NB4 (cell line): ENCODE measurements around the gene TMEM33.
"Not testable (repeated sequence)": the region's sequence is repeated elsewhere in the genome, so short reads cannot be mapped to it uniquely, and the experiment has no call there.

Experiments
- DNase-seq: peaks from one replicate; pipeline ENCODE4 v3.0.0; 2010; ENCODE audit warnings: low read depth
- H3K4me3 ChIP-seq: one replicate; pipeline ENCODE4 v1.5.1; 2011; ENCODE audit warnings: mild to moderate bottlenecking, low read depth, low read length, moderate library complexity
- CTCF ChIP-seq: IDR thresholded peaks from one replicate; pipeline ENCODE4 v1.5.1; 2012; ENCODE audit warnings: low read depth, low read length
- MAX ChIP-seq: IDR thresholded peaks from 2 replicates; pipeline ENCODE4 v1.6.1; 2011; ENCODE audit warnings: low read depth, low read length
- MYC ChIP-seq: IDR thresholded peaks from 2 replicates; pipeline ENCODE4 v1.6.1; 2011; ENCODE audit warnings: low read depth, low read length
- POLR2A ChIP-seq: IDR thresholded peaks from 2 replicates; pipeline ENCODE4 v1.6.1; 2011; ENCODE audit warnings: mild to moderate bottlenecking; ENCODE audit not compliant: insufficient read length; ENCODE audit errors: extremely low read depth

Gene TMEM33

GRCh38 chr4:41913509-41913908 is 21.7 kb upstream of the TMEM33 start:
- no peak for DNase-seq
- no peak for TF ChIP-seq MAX
- no peak for TF ChIP-seq MYC
- TF ChIP-seq CTCF = no peak
- TF ChIP-seq POLR2A = no peak
- H3K4me3 ChIP-seq = no peak overlapping the region

- H3K4me3 ChIP-seq = no peak overlapping the region
- TF ChIP-seq POLR2A = no peak
- no peak for TF ChIP-seq MAX
- TF ChIP-seq CTCF = no peak
- TF ChIP-seq MYC = no peak
- DNase-seq = no peak
These were observed 17.0 kb upstream of the TMEM33 start for GRCh38 chr4:41918278-41918677.

- DNase-seq = not testable (repeated sequence)
These were observed 14.8 kb upstream of the TMEM33 start for GRCh38 chr4:41920416-41920815.

GRCh38 chr4:41921476-41921875 is 13.8 kb upstream of the TMEM33 start:
- DNase-seq = no peak
- H3K4me3 ChIP-seq = no peak overlapping the region
- no peak for TF ChIP-seq MAX

More at GRCh38 chr4:41920416-41920815, 14.8 kb upstream of the TMEM33 start:
- H3K4me3 ChIP-seq = not testable (repeated sequence)

- TF ChIP-seq MYC (no peak), CTCF (no peak), MAX (no peak), POLR2A (no peak)
- no peak for DNase-seq
- no peak overlapping the region for H3K4me3 ChIP-seq
These were observed 7.3 kb upstream of the TMEM33 start for GRCh38 chr4:41927796-41928499.

GRCh38 chr4:41930139-41930831 is 4.9 kb upstream of the TMEM33 start:
- no peak for TF ChIP-seq MYC
- no peak for TF ChIP-seq MAX
- no peak for TF ChIP-seq CTCF
- no peak for TF ChIP-seq POLR2A
- DNase-seq = no peak
- no peak overlapping the region for H3K4me3 ChIP-seq

- TF ChIP-seq POLR2A (no peak), CTCF (no peak), MYC (no peak), MAX (no peak)
- H3K4me3 ChIP-seq = no peak overlapping the region
- DNase-seq = peak; percentile 12
These were observed 2.2 kb upstream of the TMEM33 start for GRCh38 chr4:41932988-41933387.
